Adipocyte (in vitro differentiated cells): ENCODE measurements around the gene PRSS12.

Source experiments
- DNase-seq: peaks from one replicate; pipeline ENCODE4 v3.0.0-alpha.2; 2015; ENCODE audit warnings: low read depth
- H3K27me3 ChIP-seq: replicated peaks from 2 replicates; pipeline ENCODE4 v1.7.0; 2013; ENCODE audit warnings: mild to moderate bottlenecking, low read length, moderate library complexity; ENCODE audit not compliant: control insufficient read depth, insufficient read depth
- H3K36me3 ChIP-seq: 2 replicates; pipeline ENCODE4 v1.7.0; 2013; ENCODE audit warnings: low read length, mild to moderate bottlenecking, moderate library complexity; ENCODE audit not compliant: control insufficient read depth, insufficient read depth, severe bottlenecking
- H3K4me1 ChIP-seq: 2 replicates; pipeline ENCODE4 v1.7.0; 2013; ENCODE audit warnings: mild to moderate bottlenecking, low read length, moderate library complexity; ENCODE audit not compliant: control insufficient read depth, insufficient read depth
- H3K4me3 ChIP-seq: 2 replicates; pipeline ENCODE4 v1.7.0; 2013; ENCODE audit warnings: mild to moderate bottlenecking, low read length, moderate library complexity
- H3K9ac ChIP-seq: 2 replicates; pipeline ENCODE4 v1.7.0; 2013; ENCODE audit warnings: mild to moderate bottlenecking, low read length, moderate library complexity
- H3K9me3 ChIP-seq: 2 replicates; pipeline ENCODE4 v1.7.0; 2013; ENCODE audit warnings: mild to moderate bottlenecking, low read length, moderate library complexity; ENCODE audit not compliant: control insufficient read depth

The PRSS12 gene

GRCh38 chr4:118356111-118356510 is 3.3 kb upstream of the PRSS12 start:
- H3K27me3 ChIP-seq: peaks cover 14% of the 10 kb centered on the region
- DNase-seq: no peak

GRCh38 chr4:118354913-118355312 is 2.1 kb upstream of the PRSS12 start:
- DNase-seq: peak; percentile 27
- Histone ChIP-seq H3K9me3 (no peaks in the 10 kb centered on the region), H3K27me3 (peaks cover 14% of the 10 kb centered on the region), H3K4me3 (no peak overlapping the region), H3K36me3 (no peaks in the 10 kb centered on the region), H3K4me1 (peaks cover 9% of the 10 kb centered on the region), H3K9ac (no peak overlapping the region)

More at GRCh38 chr4:118356111-118356510, 3.3 kb upstream of the PRSS12 start:
- Histone ChIP-seq H3K9ac (no peak overlapping the region), H3K4me1 (peaks cover 11% of the 10 kb centered on the region), H3K4me3 (no peak overlapping the region), H3K36me3 (no peaks in the 10 kb centered on the region), H3K9me3 (no peaks in the 10 kb centered on the region)

- Histone ChIP-seq H3K4me1 (peaks cover 7% of the 10 kb centered on the region), H3K27me3 (peaks cover 14% of the 10 kb centered on the region), H3K4me3 (peak overlapping the region; percentile 69), H3K36me3 (no peaks in the 10 kb centered on the region), H3K9ac (no peak overlapping the region), H3K9me3 (no peaks in the 10 kb centered on the region)
- no peak for DNase-seq
These were observed 779 bp upstream of the PRSS12 start for GRCh38 chr4:118353534-118354030.

GRCh38 chr4:118351851-118352827 is 664 bp downstream of the PRSS12 start:
- peak; percentile 69 for DNase-seq
- no peaks in the 10 kb centered on the region for H3K9me3 ChIP-seq
- H3K4me3 ChIP-seq: peak overlapping the region; percentile 69
- no peak overlapping the region for H3K9ac ChIP-seq
- H3K27me3 ChIP-seq: peaks cover 14% of the 10 kb centered on the region
- peaks cover 3% of the 10 kb centered on the region for H3K4me1 ChIP-seq
- H3K36me3 ChIP-seq: no peaks in the 10 kb centered on the region

- Histone ChIP-seq H3K4me3 (no peak overlapping the region), H3K4me1 (no peaks in the 10 kb centered on the region), H3K36me3 (no peaks in the 10 kb centered on the region), H3K27me3 (peaks cover 12% of the 10 kb centered on the region), H3K9ac (no peak overlapping the region), H3K9me3 (no peaks in the 10 kb centered on the region)
- DNase-seq: peak; percentile 46
These were observed 1.8 kb downstream of the PRSS12 start for GRCh38 chr4:118350961-118351360.

GRCh38 chr4:118348886-118349285 is 3.9 kb downstream of the PRSS12 start:
- H3K27me3 ChIP-seq: no peaks in the 10 kb centered on the region
- peaks cover 4% of the 10 kb centered on the region for H3K4me1 ChIP-seq

GRCh38 chr4:118346495-118346894 is 6.3 kb downstream of the PRSS12 start:
- H3K4me1 ChIP-seq: peaks cover 4% of the 10 kb centered on the region
- H3K9me3 ChIP-seq: no peaks in the 10 kb centered on the region
- H3K9ac ChIP-seq: no peak overlapping the region
- no peaks in the 10 kb centered on the region for H3K36me3 ChIP-seq
- H3K4me3 ChIP-seq: no peak overlapping the region
- H3K27me3 ChIP-seq: no peaks in the 10 kb centered on the region
- no peak for DNase-seq

More at GRCh38 chr4:118348886-118349285, 3.9 kb downstream of the PRSS12 start:
- peak; percentile 49 for DNase-seq
- Histone ChIP-seq H3K4me3 (no peak overlapping the region), H3K36me3 (no peaks in the 10 kb centered on the region), H3K9me3 (no peaks in the 10 kb centered on the region), H3K9ac (no peak overlapping the region)

GRCh38 chr4:118345813-118346212 is 7.0 kb downstream of the PRSS12 start:
- peak; percentile 30 for DNase-seq

GRCh38 chr4:118344801-118345200 is 8.0 kb downstream of the PRSS12 start:
- Histone ChIP-seq H3K4me1 (peaks cover 6% of the 10 kb centered on the region), H3K36me3 (no peaks in the 10 kb centered on the region), H3K9ac (no peak overlapping the region), H3K4me3 (no peak overlapping the region), H3K9me3 (no peaks in the 10 kb centered on the region), H3K27me3 (no peaks in the 10 kb centered on the region)
- no peak for DNase-seq

More at GRCh38 chr4:118345813-118346212, 7.0 kb downstream of the PRSS12 start:
- Histone ChIP-seq H3K36me3 (no peaks in the 10 kb centered on the region), H3K4me3 (no peak overlapping the region), H3K4me1 (peaks cover 4% of the 10 kb centered on the region), H3K9ac (no peak overlapping the region), H3K27me3 (no peaks in the 10 kb centered on the region), H3K9me3 (no peaks in the 10 kb centered on the region)

GRCh38 chr4:118343501-118343900 is 9.3 kb downstream of the PRSS12 start:
- no peak overlapping the region for H3K4me3 ChIP-seq
- no peaks in the 10 kb centered on the region for H3K27me3 ChIP-seq
- peaks cover 18% of the 10 kb centered on the region for H3K4me1 ChIP-seq
- no peaks in the 10 kb centered on the region for H3K36me3 ChIP-seq
- no peak for DNase-seq
- no peaks in the 10 kb centered on the region for H3K9me3 ChIP-seq
- H3K9ac ChIP-seq: no peak overlapping the region

GRCh38 chr4:118340109-118340508 is 12.7 kb downstream of the PRSS12 start:
- Histone ChIP-seq H3K4me1 (peaks cover 18% of the 10 kb centered on the region), H3K9me3 (no peaks in the 10 kb centered on the region), H3K9ac (no peak overlapping the region), H3K4me3 (no peak overlapping the region), H3K36me3 (no peaks in the 10 kb centered on the region), H3K27me3 (no peaks in the 10 kb centered on the region)
- DNase-seq: no peak
